Astrocyte (in vitro differentiated cells and primary cell): ENCODE measurements around the gene PSME1. TPM values are rescaled to one million over a fixed set of nuclear protein-coding genes. Genes with fewer than 3 reads are reported as not detected.

Experiments
- DNase-seq: peaks from one replicate; pipeline ENCODE4 v3.0.0-alpha.2; 2010; ENCODE audit warnings: low read depth
- FAIRE-seq: peaks from 2 replicates; lab custom pipeline; 2011; peaks lifted over from hg19 to GRCh38; lab: Jason Lieb, UNC
- H2AFZ ChIP-seq: 2 replicates; pipeline ENCODE4 v1.6.0; 2012; ENCODE audit warnings: low read depth, low read length, inconsistent platforms
- H3K27ac ChIP-seq: 2 replicates; pipeline ENCODE4 v1.5.1; 2011; ENCODE audit warnings: low read depth, low read length, inconsistent platforms
- H3K27me3 ChIP-seq: 2 replicates; pipeline ENCODE4 v1.6.0; 2011; ENCODE audit warnings: low read length, inconsistent platforms; ENCODE audit not compliant: insufficient read depth
- H3K36me3 ChIP-seq: 2 replicates; pipeline ENCODE4 v1.5.1; 2011; ENCODE audit warnings: low read length, inconsistent platforms; ENCODE audit not compliant: insufficient read depth
- H3K4me1 ChIP-seq: 2 replicates; pipeline ENCODE4 v1.5.1; 2011; ENCODE audit warnings: low read length, inconsistent platforms; ENCODE audit not compliant: insufficient read depth
- H3K4me2 ChIP-seq: 2 replicates; pipeline ENCODE4 v1.6.0; 2012; ENCODE audit warnings: low read length, inconsistent platforms
- H3K4me3 ChIP-seq: 2 replicates; pipeline ENCODE4 v1.5.1; 2011; ENCODE audit warnings: low read depth, mild to moderate bottlenecking, low read length, inconsistent platforms; ENCODE audit not compliant: insufficient read depth
- H3K79me2 ChIP-seq: 2 replicates; pipeline ENCODE4 v1.6.0; 2012; ENCODE audit warnings: mild to moderate bottlenecking, low read length, inconsistent platforms; ENCODE audit not compliant: insufficient read depth
- H3K9ac ChIP-seq: 2 replicates; pipeline ENCODE4 v1.6.0; 2012; ENCODE audit warnings: mild to moderate bottlenecking, low read length, inconsistent platforms
- H3K9me3 ChIP-seq: 2 replicates; pipeline ENCODE4 v1.5.1; 2012; ENCODE audit warnings: low read depth, mild to moderate bottlenecking, low read length, inconsistent platforms; ENCODE audit not compliant: insufficient read depth
- H4K20me1 ChIP-seq: 2 replicates; pipeline ENCODE4 v1.6.0; 2012; ENCODE audit warnings: low read length, inconsistent platforms; ENCODE audit not compliant: insufficient read depth
- H3K27ac Mint-ChIP-seq: one replicate; pipeline ENCODE4 v1.8.0; 2021; ENCODE audit warnings: mild to moderate bottlenecking, mixed read lengths; ENCODE audit not compliant: unreplicated experiment
- H3K27me3 Mint-ChIP-seq: one replicate; pipeline ENCODE4 v1.8.0; 2021; ENCODE audit warnings: low read depth, mixed read lengths; ENCODE audit not compliant: unreplicated experiment
- H3K36me3 Mint-ChIP-seq: one replicate; pipeline ENCODE4 v1.8.0; 2021; ENCODE audit warnings: low read depth, mixed read lengths; ENCODE audit not compliant: unreplicated experiment
- H3K4me1 Mint-ChIP-seq: one replicate; pipeline ENCODE4 v1.8.0; 2021; ENCODE audit warnings: low read depth, mixed read lengths; ENCODE audit not compliant: unreplicated experiment
- H3K4me3 Mint-ChIP-seq: one replicate; pipeline ENCODE4 v1.8.0; 2021; ENCODE audit warnings: mild to moderate bottlenecking, moderate library complexity, mixed read lengths; ENCODE audit not compliant: unreplicated experiment
- H3K9me3 Mint-ChIP-seq: one replicate; pipeline ENCODE4 v1.8.0; 2021; ENCODE audit warnings: mild to moderate bottlenecking, mixed read lengths; ENCODE audit not compliant: unreplicated experiment
- EZH2 ChIP-seq: IDR thresholded peaks from 2 replicates; pipeline ENCODE4 v1.6.1; 2012; ENCODE audit warnings: mild to moderate bottlenecking, low read length, inconsistent platforms; ENCODE audit not compliant: insufficient read depth
- total RNA-seq: library from RNA; stranded (reverse); gene quantifications from 2 replicates; pipeline ENCODE4 v1.2.1, GENCODE V29; 2021
- TF ChIP-seq, protein P1 (sequence below): IDR thresholded peaks from 2 replicates; pipeline ENCODE4 v1.5.1; 2011; ENCODE audit warnings: low read depth, mild to moderate bottlenecking, inconsistent platforms, low read length, moderate library complexity; ENCODE audit not compliant: insufficient read depth

Gene PSME1
- total RNA-seq, 1 donor from 2014 or later = 122 TPM

DNA sequence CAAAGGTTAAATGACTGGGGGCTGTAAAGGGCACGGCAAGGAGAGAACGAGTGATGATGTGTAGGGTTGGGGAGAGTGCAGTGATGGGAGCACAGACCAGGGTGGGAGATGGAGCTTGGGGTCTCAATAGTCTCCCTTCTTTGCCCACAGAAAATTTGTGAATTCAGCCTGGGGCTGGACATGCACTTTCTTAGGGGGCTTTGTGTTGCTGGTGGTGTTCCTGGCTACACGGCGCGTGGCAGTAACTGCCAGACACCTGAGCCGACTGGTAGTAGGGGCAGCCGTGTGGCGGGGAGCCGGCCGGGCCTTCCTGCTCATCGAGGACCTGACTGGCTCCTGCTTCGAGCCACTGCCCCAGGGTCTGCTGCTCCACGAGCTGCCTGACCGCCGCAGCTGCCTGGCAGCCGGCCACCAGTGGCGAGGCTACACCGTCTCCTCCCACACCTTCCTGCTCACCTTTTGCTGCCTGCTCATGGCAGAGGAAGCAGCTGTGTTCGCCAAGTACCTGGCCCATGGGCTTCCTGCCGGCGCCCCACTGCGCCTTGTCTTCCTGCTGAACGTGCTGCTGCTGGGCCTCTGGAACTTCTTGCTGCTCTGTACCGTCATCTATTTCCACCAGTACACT is 3.8 kb upstream of the PSME1 start:
- no peak overlapping the region for H3K9ac ChIP-seq

DNA sequence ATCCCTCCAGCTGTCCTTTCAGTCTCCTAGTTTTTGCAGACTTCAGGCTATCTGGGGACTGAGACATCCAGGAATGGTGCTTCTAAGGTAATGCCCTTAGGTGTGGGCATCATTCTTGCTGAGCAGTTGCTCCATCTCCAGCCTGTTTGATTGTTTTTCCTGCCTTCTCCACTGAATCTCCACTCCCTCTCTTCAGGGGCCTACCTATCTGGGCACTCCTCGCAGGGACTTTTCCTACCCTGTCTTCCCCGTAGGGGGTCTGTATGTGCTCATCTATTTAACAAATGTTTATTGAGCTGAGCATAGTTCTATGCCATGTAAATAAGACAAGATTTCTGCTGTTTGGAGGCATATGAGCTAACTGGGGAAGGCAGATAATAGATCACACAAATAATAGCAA is 3.0 kb upstream of the PSME1 start:
- Histone ChIP-seq H3K9me3 (no peaks in the 10 kb centered on the region), H3K27me3 (no peaks in the 10 kb centered on the region), H4K20me1 (no peaks in the 10 kb centered on the region), H3K4me3 (no peak overlapping the region), H2AFZ (no peak overlapping the region), H3K4me2 (no peak overlapping the region), H3K79me2 (peaks cover 7% of the 10 kb centered on the region), H3K9ac (no peak overlapping the region), H3K27ac (no peak overlapping the region), H3K4me1 (peaks cover 9% of the 10 kb centered on the region), H3K36me3 (no peaks in the 10 kb centered on the region)
- no peak for FAIRE-seq
- no peak for TF ChIP-seq EZH2
- TF ChIP-seq, protein P1, sequence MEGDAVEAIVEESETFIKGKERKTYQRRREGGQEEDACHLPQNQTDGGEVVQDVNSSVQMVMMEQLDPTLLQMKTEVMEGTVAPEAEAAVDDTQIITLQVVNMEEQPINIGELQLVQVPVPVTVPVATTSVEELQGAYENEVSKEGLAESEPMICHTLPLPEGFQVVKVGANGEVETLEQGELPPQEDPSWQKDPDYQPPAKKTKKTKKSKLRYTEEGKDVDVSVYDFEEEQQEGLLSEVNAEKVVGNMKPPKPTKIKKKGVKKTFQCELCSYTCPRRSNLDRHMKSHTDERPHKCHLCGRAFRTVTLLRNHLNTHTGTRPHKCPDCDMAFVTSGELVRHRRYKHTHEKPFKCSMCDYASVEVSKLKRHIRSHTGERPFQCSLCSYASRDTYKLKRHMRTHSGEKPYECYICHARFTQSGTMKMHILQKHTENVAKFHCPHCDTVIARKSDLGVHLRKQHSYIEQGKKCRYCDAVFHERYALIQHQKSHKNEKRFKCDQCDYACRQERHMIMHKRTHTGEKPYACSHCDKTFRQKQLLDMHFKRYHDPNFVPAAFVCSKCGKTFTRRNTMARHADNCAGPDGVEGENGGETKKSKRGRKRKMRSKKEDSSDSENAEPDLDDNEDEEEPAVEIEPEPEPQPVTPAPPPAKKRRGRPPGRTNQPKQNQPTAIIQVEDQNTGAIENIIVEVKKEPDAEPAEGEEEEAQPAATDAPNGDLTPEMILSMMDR = no peak
- Mint-ChIP-seq H3K4me3 (no peak overlapping the region), H3K27ac (no peak overlapping the region), H3K36me3 (peaks cover 8% of the 10 kb centered on the region), H3K9me3 (no peaks in the 10 kb centered on the region), H3K4me1 (peaks cover 6% of the 10 kb centered on the region), H3K27me3 (peaks cover 8% of the 10 kb centered on the region)
- DNase-seq = no peak

More for the DNA sequence above, 3.8 kb upstream of the PSME1 start:
- H3K27me3 ChIP-seq = no peaks in the 10 kb centered on the region
- no peak for DNase-seq
- no peak overlapping the region for H3K4me3 ChIP-seq
- TF ChIP-seq EZH2 = no peak
- TF ChIP-seq, protein P1 = no peak
- H3K4me2 ChIP-seq = no peak overlapping the region
- H3K4me3 Mint-ChIP-seq = no peak overlapping the region
- no peak for FAIRE-seq
- H3K9me3 ChIP-seq = no peaks in the 10 kb centered on the region
- H3K4me1 Mint-ChIP-seq = peaks cover 6% of the 10 kb centered on the region
- peaks cover 7% of the 10 kb centered on the region for H3K79me2 ChIP-seq
- H3K27me3 Mint-ChIP-seq = peaks cover 8% of the 10 kb centered on the region
- H3K36me3 ChIP-seq = no peaks in the 10 kb centered on the region
- H3K9me3 Mint-ChIP-seq = no peaks in the 10 kb centered on the region
- H3K36me3 Mint-ChIP-seq = peaks cover 7% of the 10 kb centered on the region
- peaks cover 9% of the 10 kb centered on the region for H3K4me1 ChIP-seq
- H3K27ac ChIP-seq = no peak overlapping the region
- no peak overlapping the region for H2AFZ ChIP-seq
- no peak overlapping the region for H3K27ac Mint-ChIP-seq
- H4K20me1 ChIP-seq = no peaks in the 10 kb centered on the region

DNA sequence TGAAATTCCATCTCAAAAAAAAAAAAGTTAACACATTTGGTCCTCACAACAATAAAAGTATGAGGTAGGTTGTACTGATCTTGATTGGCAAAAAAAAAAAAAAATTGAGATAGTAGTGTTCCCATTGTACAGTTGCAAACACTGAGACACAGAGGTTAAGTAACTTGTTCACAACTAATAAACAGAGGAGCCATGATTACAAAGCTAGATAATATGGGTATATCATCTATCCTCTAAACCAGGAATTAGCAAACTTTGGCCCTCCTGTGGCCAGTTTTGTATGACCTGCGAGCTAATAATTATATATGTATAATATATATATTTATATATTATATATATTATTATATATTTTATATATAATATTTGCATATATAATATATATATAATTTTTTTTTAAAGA is 2.3 kb upstream of the PSME1 start:
- H2AFZ ChIP-seq = no peak overlapping the region
- Mint-ChIP-seq H3K27ac (no peak overlapping the region), H3K4me3 (no peak overlapping the region), H3K36me3 (peaks cover 16% of the 10 kb centered on the region), H3K9me3 (no peaks in the 10 kb centered on the region), H3K4me1 (peaks cover 10% of the 10 kb centered on the region), H3K27me3 (peaks cover 8% of the 10 kb centered on the region)
- H3K4me2 ChIP-seq = no peak overlapping the region
- DNase-seq = no peak
- H3K36me3 ChIP-seq = peaks cover 7% of the 10 kb centered on the region
- TF ChIP-seq, protein P1 = no peak
- no peak for TF ChIP-seq EZH2
- no peak for FAIRE-seq
- no peaks in the 10 kb centered on the region for H3K9me3 ChIP-seq
- H3K4me3 ChIP-seq = no peak overlapping the region
- peaks cover 13% of the 10 kb centered on the region for H3K79me2 ChIP-seq
- H4K20me1 ChIP-seq = peaks cover 6% of the 10 kb centered on the region
- peaks cover 9% of the 10 kb centered on the region for H3K4me1 ChIP-seq
- no peak overlapping the region for H3K27ac ChIP-seq
- H3K27me3 ChIP-seq = no peaks in the 10 kb centered on the region
- H3K9ac ChIP-seq = no peak overlapping the region
